Measurements from ENCODE around the gene MANEA. TPM values are rescaled to one million over a fixed set of nuclear protein-coding genes. Genes with fewer than 3 reads are reported as not detected.
"Not testable (repeated sequence)": the region's sequence is repeated elsewhere in the genome, so short reads cannot be mapped to it uniquely, and the experiment has no call there.

MANEA gene
- 16.1 TPM for total RNA-seq

- peak; percentile 69 for DNase-seq
Measured at GRCh38 chr6:95577304-95578105, at the start of gene MANEA. Gene MANEA (plus strand): TSS chr6:95577535. CDS start chr6:95586440, 8,905 bp downstream.

GRCh38 chr6:95529762-95530161, 47.6 kb upstream of the MANEA start:
- no peak for DNase-seq

DNA sequence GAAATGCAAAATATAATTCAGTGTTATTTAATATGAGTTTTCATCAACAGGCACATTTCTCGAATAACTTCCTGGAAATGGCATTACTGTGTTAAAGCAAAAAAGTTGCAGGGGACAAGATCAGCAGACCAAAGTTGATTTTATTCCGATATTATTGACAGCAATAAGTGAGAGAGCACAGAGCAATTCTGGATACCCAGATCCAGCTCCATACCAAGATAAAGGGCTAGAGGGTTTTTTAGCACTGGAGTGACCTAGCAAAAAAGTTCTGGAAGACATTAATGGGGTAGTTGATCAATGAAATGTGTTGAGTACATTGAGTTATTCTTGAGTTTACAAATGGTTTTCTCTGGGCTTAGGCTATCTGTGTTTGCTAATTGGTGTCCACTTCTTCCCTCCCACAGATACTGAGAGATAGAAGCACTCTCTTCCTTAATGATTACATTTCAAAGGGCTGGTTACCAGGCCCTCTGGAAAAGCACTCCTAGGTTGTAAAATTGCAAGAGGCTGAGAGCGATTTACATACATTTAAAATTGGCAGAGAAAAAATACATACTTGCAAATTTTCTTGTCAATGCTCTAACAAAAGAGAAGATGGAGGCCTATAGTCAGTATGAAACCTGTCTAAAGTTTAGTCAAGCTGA, 47.0 kb upstream of the MANEA start:
- DNase-seq = no peak

DNA sequence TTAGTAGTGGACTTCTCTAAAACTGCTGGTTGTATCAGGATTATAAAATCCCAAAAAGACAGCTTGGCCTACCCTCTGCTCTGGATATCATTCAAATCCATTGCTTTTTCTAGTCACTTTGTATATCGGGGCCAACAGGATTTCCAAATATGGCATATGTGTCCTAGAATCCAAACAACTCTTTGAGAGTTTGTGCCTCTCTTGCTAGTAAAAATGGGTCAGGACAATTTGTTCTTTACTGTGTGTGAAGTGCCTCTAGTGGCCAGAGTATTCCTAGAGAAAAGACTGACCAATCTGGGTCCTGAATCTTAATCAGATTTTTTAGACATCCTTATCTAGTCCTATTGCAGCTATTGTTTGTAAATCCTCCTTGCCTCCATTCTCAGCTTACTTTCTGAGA, 33.5 kb upstream of the MANEA start:
- no peak for DNase-seq

DNA sequence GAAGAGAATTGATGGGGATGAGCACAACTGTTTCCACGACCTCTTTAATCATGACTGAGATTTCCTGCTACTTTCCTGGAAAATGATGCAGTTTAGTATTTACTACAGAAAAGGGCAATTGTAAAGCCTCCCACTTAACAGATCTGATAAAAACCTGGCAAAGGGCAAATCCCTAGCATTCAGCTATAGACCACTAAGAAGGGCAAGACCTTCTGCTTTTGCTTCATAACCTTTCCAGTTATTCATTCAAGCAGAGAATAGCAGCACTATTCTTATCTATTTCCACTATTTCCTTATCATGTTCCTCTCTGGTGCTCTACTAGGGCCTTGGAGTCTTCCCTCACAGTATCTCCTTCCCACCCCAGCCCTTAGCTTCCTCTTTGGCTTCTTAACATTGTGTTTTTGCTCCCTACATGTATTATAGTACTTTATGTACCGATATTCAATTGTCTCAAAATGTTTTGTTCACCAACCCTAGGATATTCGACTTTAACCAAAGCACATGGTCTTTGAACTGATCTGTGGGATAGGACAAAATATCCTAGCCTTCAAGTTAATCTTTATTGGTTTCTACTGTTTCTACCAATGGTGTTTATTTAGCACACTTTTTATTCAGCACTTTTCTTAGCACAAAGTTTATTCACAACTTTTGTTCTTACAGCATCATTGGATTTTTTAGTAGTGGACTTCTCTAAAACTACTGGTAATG, 32.7 kb upstream of the MANEA start:
- DNase-seq = no peak

DNA sequence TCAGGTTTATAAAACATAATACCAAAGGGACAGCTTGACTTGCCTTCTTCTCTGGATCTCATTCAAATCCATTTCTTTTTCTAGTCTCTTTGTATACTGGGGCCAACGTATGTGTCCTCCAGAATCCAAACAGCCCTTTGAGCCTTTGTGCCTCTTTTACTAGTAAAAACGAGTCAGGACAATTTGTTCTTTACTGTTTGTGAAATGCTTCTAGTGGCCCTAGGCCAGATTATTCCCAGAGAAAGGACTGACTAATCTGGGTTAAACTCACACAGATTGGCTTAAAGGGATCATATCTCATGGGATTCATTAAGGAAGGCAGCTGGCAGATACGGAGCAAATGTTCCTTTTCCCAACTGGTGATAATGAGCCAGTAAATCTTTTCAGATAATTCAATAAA, 32.1 kb upstream of the MANEA start:
- no peak for DNase-seq

GRCh38 chr6:95545686-95546085, 31.6 kb upstream of the MANEA start:
- DNase-seq = no peak

DNA sequence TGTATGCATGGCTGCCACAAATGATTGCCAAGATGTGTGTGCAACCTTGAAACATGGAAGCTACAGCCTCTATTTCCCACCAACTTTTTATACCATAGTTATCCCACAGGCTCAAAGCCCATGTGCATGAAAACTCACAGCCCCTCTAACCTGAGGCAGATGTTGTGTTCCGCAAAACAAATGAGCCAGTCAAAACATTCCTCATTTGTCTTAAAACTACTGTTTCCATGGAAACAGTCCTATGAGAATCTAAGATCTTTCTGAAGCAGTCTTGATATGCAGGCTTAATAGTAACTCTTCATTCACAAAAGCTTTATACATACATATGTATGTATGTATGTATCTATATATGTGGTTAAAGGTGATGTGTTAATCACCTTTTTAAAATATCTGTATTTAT, 31.2 kb upstream of the MANEA start:
- no peak for DNase-seq

- DNase-seq = no peak
Measured at GRCh38 chr6:95547043-95547442, 30.3 kb upstream of the MANEA start.

DNA sequence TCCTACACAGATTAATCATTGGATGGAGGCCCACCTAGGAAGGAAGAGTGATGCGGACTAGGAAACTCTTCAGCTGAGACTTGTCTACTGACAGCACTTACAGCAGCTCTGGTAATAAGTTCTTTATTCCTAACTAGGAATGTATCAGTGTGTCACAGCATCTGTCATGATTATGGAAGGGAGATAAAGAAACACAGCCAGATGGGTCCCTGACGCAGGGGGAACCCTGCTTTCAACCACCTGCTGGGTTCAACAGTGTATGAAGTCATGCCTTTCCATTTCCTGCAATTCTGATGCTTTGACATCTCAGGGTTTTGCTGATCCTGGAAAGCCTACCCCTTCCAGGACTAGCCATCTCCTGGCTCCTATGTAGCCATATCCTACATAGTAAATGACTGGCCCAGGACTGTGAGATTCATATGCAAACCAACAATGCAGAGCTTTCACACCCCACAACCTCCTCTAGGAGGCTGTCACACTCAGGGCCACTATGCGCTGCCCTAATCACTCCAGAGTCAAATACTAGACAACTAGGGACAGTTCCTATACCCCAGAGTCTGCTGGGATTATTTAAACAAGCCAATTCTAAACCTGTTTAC, 29.0 kb upstream of the MANEA start:
- no peak for DNase-seq

- no peak for DNase-seq
Measured at GRCh38 chr6:95551678-95552324, 25.5 kb upstream of the MANEA start.

GRCh38 chr6:95553880-95554279, 23.5 kb upstream of the MANEA start:
- no peak for DNase-seq

GRCh38 chr6:95560956-95561355, 16.4 kb upstream of the MANEA start:
- not testable (repeated sequence) for DNase-seq

- no peak for DNase-seq
Measured at GRCh38 chr6:95569560-95569959, 7.8 kb upstream of the MANEA start.

- no peak for DNase-seq
Measured at GRCh38 chr6:95572098-95572497, 5.2 kb upstream of the MANEA start.

- DNase-seq = no peak
Measured at GRCh38 chr6:95574811-95575210, 2.5 kb upstream of the MANEA start.

- DNase-seq = no peak
Measured at GRCh38 chr6:95576218-95576997, 927 bp upstream of the MANEA start.

- no peak for DNase-seq
Measured at GRCh38 chr6:95576998-95577303, 384 bp upstream of the MANEA start.

GRCh38 chr6:95578106-95578410, 723 bp downstream of the MANEA start:
- DNase-seq = no peak

DNA sequence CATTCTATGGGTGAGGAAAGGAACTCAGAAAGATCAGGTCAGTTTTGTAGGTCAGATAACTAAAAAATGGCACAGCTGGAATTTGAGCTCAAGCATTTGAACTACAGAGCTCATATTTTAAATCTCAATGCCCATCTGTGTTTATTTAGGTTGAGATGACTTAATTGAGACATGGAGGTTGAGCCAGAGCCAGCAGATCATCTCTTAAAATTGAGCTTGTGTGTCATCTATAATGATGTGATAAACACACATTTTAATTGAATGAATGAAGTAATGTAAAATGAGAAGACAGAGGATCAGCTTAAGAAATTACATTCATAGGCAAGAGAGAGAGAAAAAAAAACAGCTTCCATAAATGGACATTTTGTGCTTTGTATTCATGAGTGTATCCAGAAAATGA, 3.7 kb downstream of the MANEA start:
- DNase-seq = no peak

GRCh38 chr6:95584226-95584625, 6.9 kb downstream of the MANEA start:
- DNase-seq = not testable (repeated sequence)

DNA sequence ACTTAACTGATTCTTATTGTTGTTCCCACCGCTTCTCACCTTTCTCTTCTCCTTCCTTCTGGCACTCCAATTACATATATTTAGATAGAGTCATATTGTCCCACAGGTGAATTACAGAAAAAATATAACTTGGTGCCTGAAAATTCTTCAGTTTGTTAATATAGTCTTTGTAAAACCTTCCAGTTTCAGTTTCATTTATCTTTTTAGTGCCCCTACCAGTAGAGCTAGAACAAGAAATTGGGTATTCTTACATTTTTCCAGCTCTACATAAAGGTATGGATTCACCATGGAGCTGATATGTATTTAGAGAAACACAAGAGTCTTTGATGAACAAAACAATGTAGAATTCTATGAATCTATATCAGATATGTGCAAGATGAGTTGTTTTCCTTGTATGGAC, 10.7 kb downstream of the MANEA start:
- DNase-seq = no peak

Data from occipital lobe (tissue), 2 donors.